MM.1S (cell line): ENCODE data around the gene FGF13.

Source experiments
- EZH2phosphoT487 ChIP-seq: fragments of 300-600 bp; sonication (generic); IDR thresholded peaks from 2 replicates; pipeline ENCODE4 v1.6.1; 2018; ENCODE audit warnings: antibody characterized with exemption, low read length
- TF ChIP-seq, protein P1 (sequence below): fragments of 300-600 bp; sonication (generic); IDR thresholded peaks from 2 replicates; pipeline ENCODE4 v1.5.1; 2016; ENCODE audit warnings: antibody characterized with exemption, low read length, mixed read lengths

- TF ChIP-seq, protein P1, sequence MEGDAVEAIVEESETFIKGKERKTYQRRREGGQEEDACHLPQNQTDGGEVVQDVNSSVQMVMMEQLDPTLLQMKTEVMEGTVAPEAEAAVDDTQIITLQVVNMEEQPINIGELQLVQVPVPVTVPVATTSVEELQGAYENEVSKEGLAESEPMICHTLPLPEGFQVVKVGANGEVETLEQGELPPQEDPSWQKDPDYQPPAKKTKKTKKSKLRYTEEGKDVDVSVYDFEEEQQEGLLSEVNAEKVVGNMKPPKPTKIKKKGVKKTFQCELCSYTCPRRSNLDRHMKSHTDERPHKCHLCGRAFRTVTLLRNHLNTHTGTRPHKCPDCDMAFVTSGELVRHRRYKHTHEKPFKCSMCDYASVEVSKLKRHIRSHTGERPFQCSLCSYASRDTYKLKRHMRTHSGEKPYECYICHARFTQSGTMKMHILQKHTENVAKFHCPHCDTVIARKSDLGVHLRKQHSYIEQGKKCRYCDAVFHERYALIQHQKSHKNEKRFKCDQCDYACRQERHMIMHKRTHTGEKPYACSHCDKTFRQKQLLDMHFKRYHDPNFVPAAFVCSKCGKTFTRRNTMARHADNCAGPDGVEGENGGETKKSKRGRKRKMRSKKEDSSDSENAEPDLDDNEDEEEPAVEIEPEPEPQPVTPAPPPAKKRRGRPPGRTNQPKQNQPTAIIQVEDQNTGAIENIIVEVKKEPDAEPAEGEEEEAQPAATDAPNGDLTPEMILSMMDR, result no peak
- TF ChIP-seq EZH2phosphoT487, result no peak
These were observed 47.1 kb downstream of the FGF13 start for GRCh38 chrX:138664466-138664865.
